HG02870 (cell line): Measurements from ENCODE around the gene ZBTB7C.

Experiments used
- ATAC-seq: cut with Tn5 transposase; IDR thresholded peaks from one replicate; pipeline ENCODE4 v1.9.1; 2021; ENCODE audit warnings: mild to moderate bottlenecking, moderate library complexity; ENCODE audit not compliant: unreplicated experiment

The ZBTB7C gene

DNA sequence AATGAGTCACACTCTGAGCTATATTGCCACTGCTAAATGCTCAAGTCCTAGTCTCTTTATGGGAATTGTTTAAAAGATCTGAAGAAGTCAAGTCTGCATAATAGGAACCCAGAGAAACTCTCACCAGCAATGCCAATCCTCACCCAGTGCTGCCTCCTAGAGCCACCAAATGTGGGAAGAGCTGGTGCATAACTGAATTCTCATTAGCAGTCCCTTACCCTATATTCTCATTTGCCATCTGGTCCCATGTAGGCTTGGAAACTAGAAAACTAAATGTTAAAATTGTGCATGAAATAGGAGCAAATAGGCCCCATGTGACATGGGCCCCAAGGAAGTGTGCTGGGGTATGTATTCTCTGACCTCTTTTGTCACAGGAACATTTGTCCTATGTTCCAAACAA is 254.4 kb downstream of the ZBTB7C start:
- ATAC-seq = no peak

DNA sequence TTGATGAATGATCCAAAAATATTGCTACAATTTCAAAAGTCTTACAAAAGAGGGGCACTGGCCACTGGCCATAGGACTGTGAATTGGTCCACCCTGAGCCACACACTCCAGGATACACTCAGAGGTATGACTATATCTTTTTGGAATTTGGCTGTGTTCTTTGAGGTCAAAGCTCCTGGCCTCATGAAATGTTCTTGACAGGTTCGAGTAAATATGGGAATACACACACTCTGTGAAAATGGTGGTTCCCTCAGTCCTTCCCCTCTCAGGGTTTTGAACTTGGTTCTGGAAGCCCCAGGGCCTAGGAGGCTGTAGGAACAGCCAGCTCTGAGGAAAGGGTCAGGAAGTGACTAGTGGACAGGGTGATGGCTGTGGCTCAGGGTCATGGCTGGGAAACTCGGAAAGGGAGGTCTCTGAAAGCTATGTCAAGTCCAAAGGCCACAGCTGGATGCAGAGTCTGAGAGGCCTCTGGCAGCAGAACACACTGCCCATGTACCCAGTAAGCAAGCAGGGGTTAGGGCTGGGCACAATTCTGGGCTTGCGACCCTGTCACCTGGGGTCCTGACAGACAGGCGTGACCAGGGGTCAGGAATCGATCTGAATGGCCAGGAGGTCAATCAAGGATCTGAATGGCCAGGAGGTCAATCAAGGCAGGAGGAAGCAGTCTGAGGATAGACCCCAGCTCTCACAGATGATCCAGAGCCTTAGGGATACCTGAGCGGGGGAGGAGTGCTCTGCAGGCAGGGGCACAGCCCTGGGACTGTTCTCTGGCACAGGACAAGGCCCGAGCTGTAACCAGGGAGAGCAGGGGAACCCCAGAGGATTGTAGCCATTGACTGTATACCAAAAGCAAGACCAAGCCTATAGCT is 255.3 kb downstream of the ZBTB7C start:
- ATAC-seq = no peak

DNA sequence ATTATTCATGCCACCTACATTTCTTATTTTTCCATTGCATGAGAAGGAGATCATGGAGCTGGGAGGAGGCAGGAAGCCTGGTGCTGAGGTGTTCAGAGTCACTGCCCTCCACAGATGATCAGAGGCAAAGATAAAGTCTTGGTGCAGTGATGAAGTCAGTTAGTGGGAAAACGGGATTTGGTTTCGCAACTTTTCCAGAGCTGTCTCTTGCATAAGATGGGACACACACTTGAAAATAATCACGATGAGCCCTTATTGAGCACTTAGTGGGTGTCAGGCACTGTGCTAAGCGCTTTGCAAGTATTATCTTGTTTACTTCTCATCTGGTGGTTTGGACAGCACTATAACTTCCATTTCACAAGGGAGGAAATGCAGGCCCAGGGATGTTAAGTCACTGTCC is 256.6 kb downstream of the ZBTB7C start:
- ATAC-seq = no peak

GRCh38 chr18:48151421-48152065 is 257.6 kb downstream of the ZBTB7C start:
- ATAC-seq = no peak

DNA sequence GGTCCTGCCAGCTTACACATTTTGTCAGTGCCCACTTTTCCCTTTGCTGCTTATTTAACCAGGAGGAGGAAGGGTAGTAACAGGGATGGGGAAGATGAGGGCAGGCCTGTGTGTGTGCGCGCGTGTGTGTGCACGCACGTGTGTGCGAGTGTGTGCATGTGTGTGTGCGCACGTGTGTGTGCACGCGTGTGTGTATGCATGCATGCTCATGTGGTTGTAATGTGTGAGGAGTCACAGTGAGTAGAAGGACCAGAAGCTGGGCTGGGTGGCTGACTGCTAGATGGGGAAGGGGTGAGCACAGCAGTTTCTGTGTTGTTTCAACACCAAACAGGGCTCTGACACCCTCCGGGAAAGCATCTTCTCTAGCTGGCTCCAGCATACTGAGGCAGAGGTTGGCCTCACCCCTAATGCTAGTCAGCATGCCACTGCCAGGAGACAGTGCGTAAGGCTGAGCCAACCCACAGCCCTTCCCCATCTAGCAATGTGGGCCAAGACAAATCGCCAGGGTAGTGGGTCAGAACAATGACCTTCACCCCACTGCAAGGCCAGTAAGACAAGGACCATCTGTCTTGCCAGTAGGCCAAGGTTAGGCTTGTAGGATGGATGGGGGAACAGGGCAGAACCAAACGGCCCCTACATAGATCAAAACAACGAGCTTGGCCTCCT is 260.0 kb downstream of the ZBTB7C start:
- ATAC-seq = no peak

DNA sequence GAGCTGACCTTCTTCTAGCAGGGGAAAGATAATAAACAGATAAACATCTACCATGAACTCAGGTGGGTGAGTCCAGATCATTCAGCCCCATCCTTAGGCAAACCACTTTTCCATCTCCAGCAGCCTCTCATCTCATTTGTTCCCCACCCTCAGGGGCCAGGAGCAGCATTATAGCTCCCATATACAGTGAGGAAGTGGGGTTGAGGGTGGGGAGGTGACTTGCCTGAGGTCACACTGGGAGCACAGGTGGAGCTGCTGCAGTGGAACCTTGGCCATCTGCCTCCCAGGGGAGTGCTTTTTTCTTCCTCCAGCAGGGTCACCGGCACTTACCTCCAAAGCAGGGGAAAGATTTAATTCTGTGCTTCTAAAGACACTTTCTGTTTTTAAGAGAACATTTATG is 266.2 kb downstream of the ZBTB7C start:
- no peak for ATAC-seq

- ATAC-seq = no peak
These were observed 266.8 kb downstream of the ZBTB7C start for GRCh38 chr18:48142353-48142752.

- ATAC-seq = no peak
These were observed 268.5 kb downstream of the ZBTB7C start for GRCh38 chr18:48140731-48141130.

- no peak for ATAC-seq
These were observed 269.5 kb downstream of the ZBTB7C start for GRCh38 chr18:48139431-48140347.

GRCh38 chr18:48138660-48139430 is 270.3 kb downstream of the ZBTB7C start:
- ATAC-seq = no peak

DNA sequence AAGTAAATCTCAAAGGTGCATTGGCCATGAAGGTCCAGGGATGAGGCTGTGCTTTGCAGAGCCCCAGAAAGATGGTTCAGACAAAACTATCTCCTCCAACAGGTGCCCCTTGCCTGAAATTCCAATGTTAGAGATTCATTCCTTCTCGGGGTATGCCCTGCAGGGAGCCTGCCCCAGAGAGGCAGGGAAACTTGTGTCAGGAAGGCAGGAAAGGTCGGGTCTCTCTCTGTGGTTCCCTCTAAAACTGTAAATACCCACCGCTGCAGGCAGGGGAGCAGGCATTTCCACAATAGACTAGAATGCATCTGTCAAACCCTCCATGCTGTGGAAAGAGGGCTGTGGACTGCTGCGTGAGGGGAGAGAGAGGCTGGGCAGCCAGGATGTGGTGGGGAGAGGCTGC is 271.0 kb downstream of the ZBTB7C start:
- no peak for ATAC-seq

DNA sequence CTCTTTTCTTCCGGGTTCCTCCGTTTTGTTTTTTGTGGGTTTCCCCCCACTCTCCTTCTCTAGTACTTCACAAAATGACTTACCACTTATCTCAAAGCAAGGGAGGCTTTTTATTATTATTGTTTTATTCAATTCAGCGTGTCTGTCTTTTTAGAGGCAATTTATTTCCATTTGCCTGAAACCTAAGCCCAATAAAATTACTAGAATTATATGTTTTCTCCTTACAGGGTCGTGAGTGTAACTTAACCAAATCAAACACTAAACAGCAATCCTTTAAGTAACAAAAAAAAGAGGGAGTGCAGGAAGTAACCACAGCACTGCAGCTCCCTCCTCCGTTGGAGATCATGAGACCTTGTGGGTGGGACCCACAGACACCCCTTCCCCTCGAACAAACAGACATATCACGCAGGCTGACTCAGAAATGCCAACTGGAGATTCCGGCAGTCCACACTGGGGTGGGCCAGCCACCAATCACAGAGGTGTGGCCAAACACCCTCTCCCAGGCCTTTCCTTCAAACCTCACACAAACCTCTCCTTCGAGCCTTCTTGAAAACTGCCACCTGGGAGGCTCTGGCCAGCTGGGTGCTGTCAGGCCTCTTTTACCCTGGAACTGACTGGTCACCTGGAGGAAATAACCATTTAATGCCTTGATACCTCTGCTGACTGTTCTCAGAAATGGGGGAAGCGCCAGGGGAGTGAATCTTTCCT is 271.7 kb downstream of the ZBTB7C start:
- ATAC-seq = no peak

DNA sequence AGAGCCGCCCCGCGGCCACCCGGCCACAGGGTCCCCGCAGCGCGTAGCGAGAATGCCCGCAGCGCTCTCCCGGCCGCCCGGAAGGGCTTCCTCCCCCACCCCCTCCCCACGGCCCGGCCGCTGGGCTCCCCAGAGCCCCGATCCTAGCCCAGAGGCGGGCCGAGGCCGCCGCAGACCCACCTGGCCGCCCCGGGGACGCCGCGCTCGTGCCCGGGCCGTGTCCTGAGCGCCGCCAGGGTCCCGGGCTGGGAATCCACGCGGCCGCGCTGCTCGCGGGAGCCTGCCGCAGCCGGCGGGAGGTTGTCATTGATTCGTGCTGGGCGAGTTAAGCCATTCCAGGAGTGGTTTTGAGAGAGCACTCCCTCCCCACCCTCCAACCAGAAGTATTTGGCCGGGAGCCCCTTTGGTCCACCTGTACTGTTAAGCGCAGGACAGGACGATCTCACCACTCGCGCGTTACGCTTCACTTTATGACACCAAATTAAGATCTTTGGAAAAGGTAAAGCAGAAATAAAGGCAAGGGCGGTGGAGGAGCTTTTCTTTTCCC is 272.3 kb downstream of the ZBTB7C start:
- ATAC-seq = no peak

DNA sequence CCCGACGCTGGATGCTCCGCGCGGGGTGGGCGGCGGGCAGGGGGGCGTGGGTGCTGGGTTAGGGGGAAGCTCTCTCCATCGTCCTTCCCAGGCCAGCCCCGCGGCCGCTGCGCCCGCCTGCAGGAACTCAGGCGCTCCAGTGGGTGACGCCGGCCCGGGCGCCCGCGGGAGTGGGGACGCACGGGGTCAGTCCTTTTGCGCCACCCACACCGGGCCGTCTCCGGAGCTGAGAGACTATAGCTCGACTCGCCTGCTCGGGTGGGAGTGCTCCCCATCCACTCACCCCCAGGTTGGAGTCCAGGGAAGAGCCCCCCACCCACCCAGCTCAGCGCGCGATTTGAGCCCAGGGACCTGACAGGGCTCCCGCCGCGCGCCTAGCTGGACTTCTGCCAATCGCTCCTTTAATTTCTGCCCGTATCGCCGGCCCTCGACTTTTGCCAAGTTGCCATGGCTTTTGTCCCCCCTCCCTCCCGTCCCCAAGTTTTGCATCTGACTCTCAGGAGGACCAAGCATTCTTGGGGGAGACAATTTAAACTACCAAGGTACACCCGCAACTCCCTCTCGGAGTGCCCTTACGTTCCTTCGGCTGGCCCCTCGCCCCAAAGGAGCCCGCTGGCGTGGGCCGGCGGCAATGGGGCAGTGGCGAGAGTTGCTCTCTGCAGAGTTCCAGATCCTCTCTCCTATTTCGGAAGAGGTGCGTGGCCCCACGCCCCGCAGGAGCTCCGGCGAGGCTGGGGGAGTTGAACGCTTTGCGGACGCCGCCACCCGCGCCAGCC is 272.9 kb downstream of the ZBTB7C start:
- ATAC-seq = no peak

- no peak for ATAC-seq
These were observed 273.7 kb downstream of the ZBTB7C start for GRCh38 chr18:48135436-48135966.

DNA sequence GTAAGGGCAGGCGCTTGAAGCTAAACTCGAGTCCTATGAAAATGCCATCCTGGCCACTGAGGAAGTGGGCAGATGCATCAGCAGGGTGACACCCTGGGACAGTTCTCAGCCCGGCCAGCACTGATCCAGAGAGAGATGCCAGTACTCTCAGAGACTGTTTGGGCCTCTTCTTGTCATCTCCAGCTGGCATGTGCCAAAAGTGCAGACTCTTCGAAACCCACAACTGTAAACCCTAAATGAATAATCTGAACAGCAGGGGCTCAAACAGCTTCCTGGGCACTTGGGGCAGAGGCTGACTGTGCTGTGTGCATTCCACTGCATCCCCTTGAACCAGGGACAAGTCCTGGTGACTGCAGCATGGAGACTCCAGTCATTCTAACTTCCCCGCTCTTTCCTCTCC is 274.6 kb downstream of the ZBTB7C start:
- ATAC-seq = no peak

DNA sequence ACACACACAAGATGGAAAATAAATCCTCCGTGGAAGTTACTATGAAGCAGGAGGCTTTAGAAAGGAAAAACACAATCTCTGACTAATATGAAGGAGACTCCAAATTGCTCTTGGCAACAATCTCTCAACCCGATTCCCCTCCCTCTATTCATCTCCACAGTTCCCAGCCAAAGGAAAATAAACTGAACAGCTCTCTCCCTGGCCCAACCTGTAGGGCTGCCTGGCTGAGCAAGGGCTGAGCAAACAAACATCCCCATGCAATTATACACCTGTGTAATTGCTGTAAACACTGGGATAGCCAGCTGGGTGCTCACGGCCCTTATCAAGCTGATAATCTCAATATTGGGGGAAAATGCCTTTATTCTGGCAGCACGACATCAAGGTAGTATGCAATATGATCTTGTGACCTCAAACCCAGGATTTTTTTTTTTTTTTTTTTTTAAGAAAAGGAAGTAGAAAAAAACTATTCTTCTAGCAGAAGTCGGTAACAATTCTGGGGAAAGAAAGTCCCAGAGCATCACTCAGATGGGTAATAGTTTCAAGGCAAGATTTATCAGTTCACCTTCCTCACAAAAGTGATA is 275.4 kb downstream of the ZBTB7C start:
- no peak for ATAC-seq
